D721Med (cell line): ENCODE results near the gene MTAP.

Experiments used
- DNase-seq: peaks from one replicate; pipeline ENCODE4 v3.0.0; 2011; ENCODE audit warnings: low spot score; ENCODE audit not compliant: insufficient read length
- FAIRE-seq: peaks from 2 replicates; lab custom pipeline; 2011; peaks lifted over from hg19 to GRCh38; lab: Jason Lieb, UNC
- CTCF ChIP-seq: IDR thresholded peaks from 2 replicates; pipeline ENCODE4 v1.5.1; 2012; ENCODE audit warnings: mild to moderate bottlenecking, control low read depth; ENCODE audit not compliant: insufficient read depth; ENCODE audit errors: missing control alignments

Gene MTAP

GRCh38 chr9:21903380-21903965 is 101.0 kb downstream of the MTAP start:
- FAIRE-seq (no peak), DNase-seq (no peak)
- no peak for TF ChIP-seq CTCF

- DNase-seq (no peak), FAIRE-seq (no peak)
- no peak for TF ChIP-seq CTCF
Observed at GRCh38 chr9:21904371-21904770, 101.9 kb downstream of the MTAP start.

GRCh38 chr9:21904776-21905175 is 102.3 kb downstream of the MTAP start:
- FAIRE-seq = no peak
- no peak for TF ChIP-seq CTCF
- DNase-seq = no peak

- TF ChIP-seq CTCF = no peak
- no peak for DNase-seq
- FAIRE-seq = no peak
Observed at GRCh38 chr9:21906213-21906612, 103.8 kb downstream of the MTAP start.

GRCh38 chr9:21906881-21907280 is 104.4 kb downstream of the MTAP start:
- no peak for DNase-seq
- no peak for TF ChIP-seq CTCF
- FAIRE-seq = no peak

GRCh38 chr9:21919377-21920362 is 117.2 kb downstream of the MTAP start:
- DNase-seq = no peak
- TF ChIP-seq CTCF = no peak
- FAIRE-seq = no peak
